ENCODE data around the gene SYT7.
A peak's percentile ranks its signal among the peaks of the same experiment; 100 is the strongest.

Gene SYT7

GRCh38 chr11:61477727-61478148 lies 103.1 kb downstream of the SYT7 start:
- peaks cover 42% of the 10 kb centered on the region for H3K27me3 ChIP-seq (replicated peaks; ENCODE audit: insufficient read depth, low read length)
- H3F3A ChIP-seq (ENCODE audit: insufficient read depth, low read length), result no peaks in the 10 kb centered on the region
- H4K20me1 ChIP-seq (ENCODE audit: insufficient read depth, low read length), result no peaks in the 10 kb centered on the region
- H3K9ac ChIP-seq (ENCODE audit: low read length), result no peak overlapping the region
- no peak overlapping the region for H2AFZ ChIP-seq (ENCODE audit: low read length)
- H3K4me2 ChIP-seq (ENCODE audit: low read depth, low read length), result 0 out of 2 replicates have a peak overlapping the region, but pooled peaks have one; percentile 13
- no peaks in the 10 kb centered on the region for H3K4me1 ChIP-seq (ENCODE audit: low read length)
- no peaks in the 10 kb centered on the region for H3K36me3 ChIP-seq (replicated peaks; ENCODE audit: insufficient read depth, low read length)
- H3K79me2 ChIP-seq (ENCODE audit: low read length), result no peaks in the 10 kb centered on the region
- no peak overlapping the region for H3K27ac ChIP-seq (ENCODE audit: low read length)
- no peak overlapping the region for H3K4me3 ChIP-seq (ENCODE audit: low read length)
- H3K9me3 ChIP-seq (replicated peaks; ENCODE audit: insufficient read depth, low read length), result no peaks in the 10 kb centered on the region
- TF ChIP-seq EZH2phosphoT487 (IDR thresholded peaks at IDR 0.05; ENCODE audit: low read length), result no peak
- TF ChIP-seq EZH2 (optimal IDR thresholded peaks at IDR 0.05; ENCODE audit: low read depth, low read length), result no peak
- TF ChIP-seq CTCF (IDR thresholded peaks at IDR 0.05; ENCODE audit: low read length), result peak; percentile 90
- DNase-seq, result peak; percentile 33
- no peaks in the 10 kb centered on the region for H3K9me2 ChIP-seq (replicated peaks; ENCODE audit: insufficient read depth, low read length)

- no peak overlapping the region for H3K4me2 ChIP-seq (ENCODE audit: low read depth, low read length)
- no peak overlapping the region for H3K4me3 ChIP-seq (ENCODE audit: low read length)
- H3K9ac ChIP-seq (ENCODE audit: low read length), result no peak overlapping the region
- H3K27ac ChIP-seq (ENCODE audit: low read length), result no peak overlapping the region
- no peaks in the 10 kb centered on the region for H4K20me1 ChIP-seq (ENCODE audit: insufficient read depth, low read length)
- H3K9me2 ChIP-seq (replicated peaks; ENCODE audit: insufficient read depth, low read length), result no peaks in the 10 kb centered on the region
- H3F3A ChIP-seq (ENCODE audit: insufficient read depth, low read length), result no peaks in the 10 kb centered on the region
- no peaks in the 10 kb centered on the region for H3K36me3 ChIP-seq (replicated peaks; ENCODE audit: insufficient read depth, low read length)
- H3K4me1 ChIP-seq (ENCODE audit: low read length), result no peaks in the 10 kb centered on the region
- no peaks in the 10 kb centered on the region for H3K79me2 ChIP-seq (ENCODE audit: low read length)
- no peak for DNase-seq
- peaks cover 36% of the 10 kb centered on the region for H3K27me3 ChIP-seq (replicated peaks; ENCODE audit: insufficient read depth, low read length)
- no peaks in the 10 kb centered on the region for H3K9me3 ChIP-seq (replicated peaks; ENCODE audit: insufficient read depth, low read length)
- no peak for TF ChIP-seq EZH2 (optimal IDR thresholded peaks at IDR 0.05; ENCODE audit: low read depth, low read length)
- TF ChIP-seq EZH2phosphoT487 (IDR thresholded peaks at IDR 0.05; ENCODE audit: low read length), result no peak
- no peak for TF ChIP-seq CTCF (IDR thresholded peaks at IDR 0.05; ENCODE audit: low read length)
- H2AFZ ChIP-seq (ENCODE audit: low read length), result no peak overlapping the region
These were observed 103.8 kb downstream of the SYT7 start for GRCh38 chr11:61477126-61477525.

GRCh38 chr11:61476371-61476770 lies 104.5 kb downstream of the SYT7 start:
- Histone ChIP-seq H3K4me2 (ENCODE audit: low read depth, low read length) (no peak overlapping the region), H3K9me3 (replicated peaks; ENCODE audit: insufficient read depth, low read length) (no peaks in the 10 kb centered on the region), H2AFZ (ENCODE audit: low read length) (no peak overlapping the region), H3K9me2 (replicated peaks; ENCODE audit: insufficient read depth, low read length) (no peaks in the 10 kb centered on the region), H4K20me1 (ENCODE audit: insufficient read depth, low read length) (no peaks in the 10 kb centered on the region), H3K79me2 (ENCODE audit: low read length) (no peaks in the 10 kb centered on the region), H3K27ac (ENCODE audit: low read length) (no peak overlapping the region), H3K4me1 (ENCODE audit: low read length) (no peaks in the 10 kb centered on the region), H3K4me3 (ENCODE audit: low read length) (no peak overlapping the region), H3K9ac (ENCODE audit: low read length) (no peak overlapping the region), H3K36me3 (replicated peaks; ENCODE audit: insufficient read depth, low read length) (no peaks in the 10 kb centered on the region), H3F3A (ENCODE audit: insufficient read depth, low read length) (no peaks in the 10 kb centered on the region), H3K27me3 (replicated peaks; ENCODE audit: insufficient read depth, low read length) (peaks cover 29% of the 10 kb centered on the region)
- DNase-seq, result no peak
- TF ChIP-seq CTCF (IDR thresholded peaks at IDR 0.05; ENCODE audit: low read length) (no peak), EZH2phosphoT487 (IDR thresholded peaks at IDR 0.05; ENCODE audit: low read length) (no peak), EZH2 (optimal IDR thresholded peaks at IDR 0.05; ENCODE audit: low read depth, low read length) (no peak)

Data from MM.1S (cell line).